ENCODE measurements around the gene RPS6KA5.

RPS6KA5 gene

DNA sequence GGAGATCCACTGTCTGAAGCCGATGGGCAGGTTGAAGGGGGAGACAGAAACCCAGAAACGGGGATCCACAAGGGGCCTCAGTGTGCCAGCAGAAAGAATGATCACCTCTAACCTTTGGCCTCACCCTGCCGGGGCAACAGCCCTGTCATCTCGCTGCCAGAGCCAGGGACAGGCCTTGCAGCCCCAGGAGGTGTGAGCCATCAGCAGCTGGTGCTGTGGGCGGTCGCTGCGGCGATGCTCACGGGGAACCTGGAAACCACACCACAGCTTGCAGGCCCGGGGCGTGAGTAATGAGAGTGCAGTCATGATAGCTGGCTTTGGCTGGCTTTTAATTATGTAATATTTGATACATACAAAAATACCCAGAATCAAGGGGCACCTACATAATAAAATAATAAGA, 239.5 kb downstream of the RPS6KA5 start:
- no peak for DNase-seq

- DNase-seq: no peak
Measured at GRCh38 chr14:90819734-90820393, 240.6 kb downstream of the RPS6KA5 start.

GRCh38 chr14:90818715-90819114, 241.7 kb downstream of the RPS6KA5 start:
- DNase-seq: no peak

- no peak for DNase-seq
Measured at GRCh38 chr14:90816681-90817436, 243.6 kb downstream of the RPS6KA5 start.

DNA sequence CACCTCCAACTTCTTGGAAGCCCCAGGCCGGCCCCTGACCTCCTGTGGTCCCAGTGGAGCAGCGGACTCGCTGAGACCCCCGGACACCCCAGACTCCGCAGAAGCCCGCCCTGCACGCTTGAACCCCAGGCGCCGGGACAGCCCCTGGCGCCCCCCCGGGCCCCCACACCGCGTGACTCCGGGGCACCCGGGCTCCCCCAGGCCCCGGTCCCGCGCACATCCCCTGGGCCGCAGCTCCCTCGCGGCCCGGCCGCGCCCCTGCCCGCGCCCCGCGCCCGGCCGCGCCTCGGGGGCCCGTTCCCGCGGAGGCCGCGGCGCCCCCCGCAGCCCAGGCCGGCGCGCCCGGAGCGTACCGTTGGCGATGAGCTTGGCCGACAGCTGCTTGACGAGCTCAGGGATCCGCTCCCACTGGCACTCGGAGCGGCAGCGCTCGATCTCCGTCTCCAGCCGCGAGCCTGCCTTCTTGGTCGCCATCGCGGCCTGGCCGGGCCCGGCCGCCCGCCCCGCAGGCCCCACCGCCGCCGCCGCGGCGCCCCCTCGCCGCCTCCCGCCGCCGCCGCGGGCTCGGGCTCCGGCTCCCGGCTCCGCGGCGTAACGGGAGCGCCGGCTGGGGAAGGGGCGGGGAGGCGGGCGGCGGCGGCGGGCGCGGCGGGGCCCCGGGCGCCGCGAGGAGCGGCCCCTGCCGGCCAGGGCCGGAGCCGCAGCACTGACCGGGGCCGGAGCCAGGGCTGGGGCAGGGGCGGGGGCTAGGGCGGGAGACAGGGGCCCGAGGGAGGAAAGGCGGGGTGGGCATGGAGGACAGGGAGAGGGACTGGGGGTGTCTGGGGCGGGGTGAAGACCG, 244.4 kb downstream of the RPS6KA5 start, which contains the start of gene TTC7B:
TTC7B (minus strand) TSS at position 609 of the 841 bp plus-strand sequence; CDS start at position 474, 135 bp downstream.
- no peak for DNase-seq

- DNase-seq: no peak
Measured at GRCh38 chr14:90815572-90815821, 244.9 kb downstream of the RPS6KA5 start.

GRCh38 chr14:90814806-90815571, 245.5 kb downstream of the RPS6KA5 start:
- no peak for DNase-seq

- DNase-seq: no peak
Measured at GRCh38 chr14:90813442-90813841, 247.0 kb downstream of the RPS6KA5 start.

- DNase-seq: no peak
Measured at GRCh38 chr14:90812109-90812508, 248.3 kb downstream of the RPS6KA5 start.

DNA sequence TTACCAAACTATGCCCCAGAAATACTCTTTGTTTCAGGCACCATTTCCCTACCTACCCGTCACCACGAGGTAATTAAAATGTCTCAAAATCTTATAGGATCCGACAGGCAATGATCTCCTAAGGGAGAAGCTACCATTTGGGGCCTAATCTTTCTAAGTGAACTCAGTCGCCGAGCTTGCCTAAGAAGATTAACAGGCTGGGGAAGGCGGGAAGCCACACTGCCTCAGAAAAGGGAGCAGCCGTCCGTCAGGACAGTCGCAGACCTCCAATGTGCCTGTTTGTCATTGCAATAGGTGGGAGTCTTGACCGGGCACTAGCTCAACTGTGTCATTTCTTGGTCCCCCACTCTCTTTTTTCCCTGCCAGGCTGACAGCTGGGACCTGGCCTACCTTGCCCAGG, 248.8 kb downstream of the RPS6KA5 start:
- DNase-seq: no peak

- no peak for DNase-seq
Measured at GRCh38 chr14:90810806-90811205, 249.6 kb downstream of the RPS6KA5 start.

DNA sequence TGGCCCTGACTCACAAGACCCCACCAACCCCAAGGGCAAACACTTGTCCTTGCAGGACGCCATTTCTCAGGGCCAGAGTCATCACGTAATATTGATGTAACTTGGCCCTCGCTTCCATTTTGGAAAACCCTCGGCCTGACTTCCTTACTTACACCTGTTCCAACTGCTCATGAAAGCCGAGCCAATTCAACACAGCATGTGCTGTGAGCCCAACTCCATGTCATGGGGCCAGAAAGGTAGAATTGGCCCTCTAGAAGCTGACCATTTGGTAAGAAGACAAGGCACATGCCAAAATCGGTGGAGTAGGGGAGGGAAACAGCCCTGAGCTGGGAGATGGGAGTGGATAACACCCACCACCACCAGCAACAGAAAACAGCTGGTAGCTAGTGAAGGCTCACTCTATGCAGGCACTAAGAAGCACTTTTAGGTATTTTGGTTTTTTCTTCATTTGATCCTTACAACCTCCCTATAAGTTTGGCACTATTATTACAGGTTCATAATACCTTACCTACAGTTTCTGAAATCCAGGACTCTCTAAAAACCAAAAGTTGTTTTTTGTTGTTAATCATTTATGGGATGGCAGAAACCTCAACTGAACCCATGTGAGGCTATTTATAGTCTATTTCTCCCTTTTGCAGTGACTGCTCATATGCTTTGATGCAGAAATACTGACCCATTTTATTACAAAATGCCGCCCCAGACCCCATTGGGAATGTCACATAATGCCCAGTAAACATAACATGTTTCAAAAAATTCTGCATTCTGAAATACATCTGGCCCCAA, 250.7 kb downstream of the RPS6KA5 start:
- DNase-seq: no peak

GRCh38 chr14:90808759-90809529, 251.5 kb downstream of the RPS6KA5 start:
- DNase-seq: no peak

DNA sequence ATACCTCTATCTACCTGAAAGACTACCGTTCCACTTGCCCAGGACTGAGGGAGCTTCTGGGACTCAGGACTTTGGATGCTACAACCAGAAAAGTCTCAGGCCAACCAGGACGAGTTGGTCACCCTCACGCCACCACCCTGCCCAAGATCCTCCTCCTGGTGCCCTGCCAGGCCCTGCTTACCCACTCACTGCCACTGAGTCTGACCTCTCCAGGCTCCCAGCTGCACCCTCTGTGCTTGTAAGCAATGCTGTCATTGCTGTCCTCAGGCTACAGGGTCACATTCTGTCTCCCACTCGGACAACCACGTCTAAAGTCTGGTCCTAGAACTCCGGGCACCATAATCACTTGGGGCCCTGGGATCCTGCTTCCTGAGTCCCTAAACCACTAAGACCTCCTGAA, 253.4 kb downstream of the RPS6KA5 start:
- DNase-seq: no peak

GRCh38 chr14:90805662-90806540, 254.5 kb downstream of the RPS6KA5 start:
- DNase-seq: no peak

GRCh38 chr14:90805084-90805391, 255.4 kb downstream of the RPS6KA5 start:
- DNase-seq: no peak

- no peak for DNase-seq
Measured at GRCh38 chr14:90804292-90805083, 256.0 kb downstream of the RPS6KA5 start.

DNA sequence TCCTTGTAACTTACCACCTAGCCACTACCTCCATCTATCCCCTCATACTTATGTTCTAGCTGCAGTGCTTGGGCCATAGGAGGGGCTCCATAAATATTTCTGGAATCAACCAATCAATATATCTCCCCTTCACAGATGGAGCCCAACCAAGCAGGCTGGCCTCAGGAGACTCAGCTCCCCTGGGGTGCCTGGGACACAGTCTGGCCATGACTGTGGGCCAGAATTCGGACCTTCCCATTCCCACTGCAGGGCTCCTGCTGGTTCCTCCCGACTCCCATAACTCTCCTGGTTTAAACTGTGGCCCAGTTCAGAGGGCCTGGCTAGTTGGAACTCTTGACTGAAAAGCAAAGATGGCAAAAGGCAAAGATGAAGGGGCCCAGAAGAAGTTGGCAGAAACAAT, 257.2 kb downstream of the RPS6KA5 start:
- DNase-seq: no peak

GRCh38 chr14:90799420-90799819, 261.0 kb downstream of the RPS6KA5 start:
- no peak for DNase-seq

GRCh38 chr14:90797919-90798318, 262.5 kb downstream of the RPS6KA5 start:
- DNase-seq: no peak

Measured in NCI-H2029 (cell line).